ENCODE results near the gene AGRN. TPM values are rescaled to one million over a fixed set of nuclear protein-coding genes. Genes with fewer than 3 reads are reported as not detected.

Gene AGRN
- total RNA-seq, 8 experiments from 2014 or later, result 27.0 to 120 (median 64.2) TPM

GRCh38 chr1:1085171-1085841 is 65.4 kb downstream of the AGRN start:
- peaks cover 2 to 5% of the 10 kb centered on the region in 2 donors for H3K4me1 ChIP-seq (replicated peaks in 1 of 2)
- no peak overlapping the region for H3K27ac ChIP-seq
- in situ Hi-C loops (cut with MboI; ENCODE audit: low pct_unique_long_range_greater_than_20kb in 2 of 9, low sequenced_read_pairs in 9 of 9, unreplicated experiment in 9 of 9), result no loop called here
- 58 to 100% (median 87%) methylated on average over 2 to 11 of the region's 30 CpGs; no CpG with 5 or more reads in 5 of the 10 experiments for WGBS, 10 experiments
- ATAC-seq (replicated peaks in 6 of 8), result no peak
- no peak overlapping the region for H3K4me3 ChIP-seq

DNA sequence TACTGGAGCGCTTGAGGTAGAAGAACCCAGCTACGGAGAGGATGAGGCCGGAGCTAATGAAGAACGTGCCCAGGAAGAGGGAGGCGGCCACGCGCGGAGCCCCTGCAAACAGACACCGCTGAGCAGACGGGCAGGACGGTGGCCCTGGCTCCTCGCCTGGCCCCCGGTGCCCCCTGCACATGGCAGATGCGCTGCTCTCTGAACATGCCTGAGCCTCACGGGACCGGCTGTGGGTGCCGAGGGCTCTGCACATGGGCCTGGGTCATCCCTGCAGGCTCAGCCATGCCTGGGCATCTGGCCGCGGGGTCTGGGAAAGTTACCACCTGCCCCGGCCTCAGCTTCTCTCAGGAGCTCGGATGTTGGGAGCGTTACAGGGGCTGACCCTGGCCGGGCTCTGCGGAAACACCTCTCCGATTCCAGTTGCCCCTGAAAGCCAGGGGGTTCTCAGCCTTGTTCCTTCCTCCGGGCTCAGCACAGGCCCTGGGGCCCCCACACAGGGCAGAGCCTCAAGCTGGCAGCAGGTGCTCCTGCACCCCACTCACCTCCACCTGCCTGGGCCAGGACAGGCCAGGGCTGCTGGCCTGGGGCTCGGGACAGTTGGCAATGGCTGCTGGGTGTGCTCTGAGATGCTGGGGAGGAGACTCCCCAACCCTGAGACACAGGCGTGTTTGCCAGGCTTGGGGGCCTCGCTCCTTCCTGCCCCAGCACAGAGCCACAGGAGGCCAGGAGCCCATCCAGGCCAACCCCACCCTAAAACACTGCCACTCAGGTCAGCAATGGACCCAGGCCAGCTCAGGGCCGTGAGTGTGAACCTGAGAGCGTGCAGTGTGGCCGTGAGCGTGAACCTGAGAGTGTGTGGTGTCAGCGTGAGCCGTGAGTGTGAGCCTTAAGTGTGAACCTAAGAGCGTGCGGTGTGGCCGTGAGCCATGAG is 66.3 kb downstream of the AGRN start:
- no peak for ATAC-seq (replicated peaks in 6 of 8)
- 88 to 100% (median 93%) methylated on average over 5 to 21 of the region's 38 CpGs; no CpG with 5 or more reads in 6 of the 10 experiments for WGBS, 10 experiments
- no peak overlapping the region for H3K4me3 ChIP-seq
- peaks cover 0 to under 1% of the 10 kb centered on the region in 2 donors for H3K4me1 ChIP-seq (replicated peaks in 1 of 2)
- no peak overlapping the region for H3K27ac ChIP-seq
- in situ Hi-C loops (cut with MboI; ENCODE audit: low pct_unique_long_range_greater_than_20kb in 2 of 9, low sequenced_read_pairs in 9 of 9, unreplicated experiment in 9 of 9), result no loop called here

- no peak for ATAC-seq (replicated peaks in 6 of 8)
- Histone ChIP-seq H3K4me1 (replicated peaks in 1 of 2) (no peaks in the 10 kb centered on the region), H3K4me3 (no peak overlapping the region), H3K27ac (no peak overlapping the region)
- WGBS, 10 experiments, result 89 to 95% methylated on average over 3 to 6 of the region's 17 CpGs; no CpG with 5 or more reads in 8 of the 10 experiments
- in situ Hi-C loops (cut with MboI; ENCODE audit: low pct_unique_long_range_greater_than_20kb in 2 of 9, low sequenced_read_pairs in 9 of 9, unreplicated experiment in 9 of 9), result no loop called here
Measured at GRCh38 chr1:1086911-1087341, 67.0 kb downstream of the AGRN start.

GRCh38 chr1:1087351-1088028 is 67.6 kb downstream of the AGRN start:
- Histone ChIP-seq H3K4me3 (no peak overlapping the region), H3K4me1 (replicated peaks in 1 of 2) (no peaks in the 10 kb centered on the region), H3K27ac (no peak overlapping the region)
- in situ Hi-C loops (cut with MboI; ENCODE audit: low pct_unique_long_range_greater_than_20kb in 2 of 9, low sequenced_read_pairs in 9 of 9, unreplicated experiment in 9 of 9), result no loop called here
- no peak for ATAC-seq (replicated peaks in 6 of 8)
- WGBS, 10 experiments, result 91 to 100% (median 93%) methylated on average over 3 to 22 of the region's 38 CpGs; no CpG with 5 or more reads in 6 of the 10 experiments

- H3K27ac ChIP-seq, result no peak overlapping the region
- no peaks in the 10 kb centered on the region for H3K4me1 ChIP-seq (replicated peaks in 1 of 2)
- no peak for ATAC-seq (replicated peaks in 6 of 8)
- in situ Hi-C loops (cut with MboI; ENCODE audit: low pct_unique_long_range_greater_than_20kb in 2 of 9, low sequenced_read_pairs in 9 of 9, unreplicated experiment in 9 of 9), result no loop called here
- WGBS, 10 experiments, result 86 to 100% (median 89%) methylated on average over 1 to 14 of the region's 39 CpGs; no CpG with 5 or more reads in 3 of the 10 experiments
- no peak overlapping the region for H3K4me3 ChIP-seq
Measured at GRCh38 chr1:1088029-1088800, 68.3 kb downstream of the AGRN start.

DNA sequence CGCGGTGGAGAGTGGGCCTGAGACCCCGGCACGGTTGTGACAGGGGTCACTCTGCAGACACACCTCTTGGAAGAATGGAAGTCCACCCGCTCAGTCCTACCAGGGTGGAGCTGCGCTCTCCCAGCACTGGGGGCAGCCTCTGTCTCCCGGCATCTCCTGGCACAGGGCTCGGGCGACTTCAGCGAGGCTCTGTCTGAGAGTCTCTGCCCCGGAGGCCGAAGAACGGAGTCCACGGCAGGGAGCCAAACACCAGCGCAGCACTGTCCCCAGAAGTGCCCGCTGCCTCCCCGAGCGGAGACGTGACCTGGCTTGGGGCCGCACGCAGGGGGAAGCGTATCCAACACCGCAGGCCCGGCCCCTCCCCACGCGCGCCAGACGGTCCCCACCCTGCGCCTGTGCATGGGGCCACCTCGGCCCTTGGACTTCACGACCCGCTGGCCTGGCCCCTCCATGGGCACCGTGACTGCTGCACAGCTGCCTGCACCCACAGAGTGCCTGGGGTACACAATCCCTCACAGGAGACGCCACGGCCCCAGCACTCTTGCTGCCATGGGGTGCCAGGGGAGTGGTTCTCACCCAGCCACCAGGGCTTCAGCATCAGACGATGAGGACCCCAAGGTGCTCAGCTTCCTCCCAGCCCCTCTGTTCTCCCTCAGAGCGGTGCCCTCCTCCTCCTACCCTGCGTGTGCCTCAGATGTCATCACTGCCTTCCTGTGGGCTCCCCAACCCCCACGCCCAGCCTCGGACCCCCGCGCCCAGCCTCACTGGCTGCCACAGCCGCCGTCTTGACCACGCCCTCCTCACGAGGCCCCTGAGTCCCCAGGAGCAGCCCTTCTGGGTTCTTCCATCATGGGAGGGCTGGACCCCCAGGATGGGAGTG is 69.1 kb downstream of the AGRN start:
- WGBS, 10 experiments, result 80 to 100% (median 87%) methylated on average over 1 to 11 of the region's 46 CpGs; no CpG with 5 or more reads in 6 of the 10 experiments
- ATAC-seq (replicated peaks in 6 of 8), result no peak
- H3K27ac ChIP-seq, result peak overlapping the region in 1 of 2 donors; percentile 5
- H3K4me1 ChIP-seq (replicated peaks in 1 of 2), result no peaks in the 10 kb centered on the region
- in situ Hi-C loops (cut with MboI; ENCODE audit: low pct_unique_long_range_greater_than_20kb in 2 of 9, low sequenced_read_pairs in 9 of 9, unreplicated experiment in 9 of 9), result no loop called here
- H3K4me3 ChIP-seq, result no peak overlapping the region

- H3K27ac ChIP-seq, result no peak overlapping the region
- WGBS, 10 experiments, result 60 to 100% (median 96%) methylated on average over 1 to 19 of the region's 22 CpGs; no CpG with 5 or more reads in 5 of the 10 experiments
- no peak for ATAC-seq (replicated peaks in 6 of 8)
- in situ Hi-C loops (cut with MboI; ENCODE audit: low pct_unique_long_range_greater_than_20kb in 2 of 9, low sequenced_read_pairs in 9 of 9, unreplicated experiment in 9 of 9), result no loop called here
- no peak overlapping the region for H3K4me3 ChIP-seq
- peaks cover 0 to 1% of the 10 kb centered on the region in 2 donors for H3K4me1 ChIP-seq (replicated peaks in 1 of 2)
Measured at GRCh38 chr1:1089731-1090423, 70.0 kb downstream of the AGRN start.

GRCh38 chr1:1090424-1091343 is 70.8 kb downstream of the AGRN start:
- Histone ChIP-seq H3K27ac (no peak overlapping the region), H3K4me1 (replicated peaks in 1 of 2) (peaks cover 0 to 2% of the 10 kb centered on the region in 2 donors), H3K4me3 (no peak overlapping the region)
- in situ Hi-C loops (cut with MboI; ENCODE audit: low pct_unique_long_range_greater_than_20kb in 2 of 9, low sequenced_read_pairs in 9 of 9, unreplicated experiment in 9 of 9), result no loop called here
- WGBS, 10 experiments, result 17 to 100% (median 92%) methylated on average over 1 to 18 of the region's 45 CpGs; no CpG with 5 or more reads in 2 of the 10 experiments
- ATAC-seq (replicated peaks in 6 of 8), result peak in 1 of 8 experiments; percentile 5

- Histone ChIP-seq H3K4me3 (no peak overlapping the region), H3K27ac (no peak overlapping the region), H3K4me1 (replicated peaks in 1 of 2) (peaks cover 0 to 2% of the 10 kb centered on the region in 2 donors)
- peak in 3 of 8 experiments; percentile 1 to 50 (median 25) for ATAC-seq (replicated peaks in 6 of 8)
- WGBS, 10 experiments, result 97 to 100% methylated on average over 4 to 6 of the region's 28 CpGs; no CpG with 5 or more reads in 8 of the 10 experiments
- in situ Hi-C loops (cut with MboI; ENCODE audit: low pct_unique_long_range_greater_than_20kb in 2 of 9, low sequenced_read_pairs in 9 of 9, unreplicated experiment in 9 of 9), result no loop called here
Measured at GRCh38 chr1:1091344-1092148, 71.6 kb downstream of the AGRN start.
